Prostate gland (tissue), 2 donors: ENCODE results near the gene TACC2. TPM values are rescaled to one million over a fixed set of nuclear protein-coding genes. Genes with fewer than 3 reads are reported as not detected.

Source experiments
- DNase-seq: peaks from one replicate; pipeline ENCODE4 v3.0.0-alpha.2; 2019; ENCODE audit warnings: low spot score
- H3K27ac ChIP-seq, 2 donors: fragments of 200-600 bp; sonication (generic); 2 replicates each; pipeline ENCODE4 v1.5.1; 2017 to 2019
- H3K27me3 ChIP-seq: fragments of 200-600 bp; sonication (generic); replicated peaks from 2 replicates; pipeline ENCODE4 v1.5.1; 2019; ENCODE audit not compliant: insufficient read depth
- H3K36me3 ChIP-seq, 2 donors: fragments of 200-600 bp; sonication (generic); 1 replicate in 1 of 2; 2 replicates in 1 of 2; pipeline versions ENCODE4 v1.5.1 to v1.8.1; 2017 to 2019
- H3K4me1 ChIP-seq: fragments of 200-600 bp; sonication (generic); replicated peaks from 2 replicates; pipeline ENCODE4 v1.5.1; 2019
- H3K4me3 ChIP-seq, 2 donors: fragments of 200-600 bp; sonication (generic); 2 replicates each; pipeline ENCODE4 v1.5.1; 2017 to 2019
- H3K9me3 ChIP-seq: fragments of 200-600 bp; sonication (generic); 2 replicates; pipeline ENCODE4 v1.5.1; 2017
- CTCF ChIP-seq, 4 experiments: fragments of 200-600 bp in 2 of 4; fragments of 450-650 bp in 2 of 4; sonication (generic) in 2 of 4; IDR thresholded peaks; 1 replicate in 3 of 4; 2 replicates in 1 of 4; pipeline ENCODE4 v1.5.1; 2016 to 2019; ENCODE audit warnings: antibody characterized with exemption in 4 of 4, mild to moderate bottlenecking in 2 of 4, moderate library complexity in 2 of 4
- POLR2A ChIP-seq: fragments of 450-650 bp; IDR thresholded peaks from one replicate; pipeline ENCODE4 v1.6.1; 2016; ENCODE audit warnings: antibody characterized with exemption, mild to moderate bottlenecking
- POLR2AphosphoS5 ChIP-seq: sonication (generic); formaldehyde crosslinking; IDR thresholded peaks from one replicate; pipeline ENCODE4 v1.6.1; 2017; ENCODE audit warnings: antibody characterized with exemption
- WGBS: methylation state at CpG from one replicate; pipeline ENCODE4 v1.1.5; 2018; 5-methylcytosine and 5-hydroxymethylcytosine counted together
- intact Hi-C: fragments of 100-400 bp; cut with DNase I; formaldehyde crosslinking; loops from one replicate; pipeline ENCODE4 v1.14.2; 2022
- total RNA-seq, 2 donors: library from RNA; depleted of rRNA; stranded (reverse); fragments of >200 nt; gene quantifications; one replicate each; pipeline ENCODE4 v1.1.0, GENCODE V29; 2016

TACC2 gene
- total RNA-seq, 2 donors from 2014 or later: 101 to 140 TPM

GRCh38 chr10:122281018-122281626, 292.2 kb downstream of the TACC2 start:
- Histone ChIP-seq H3K4me1 (no peaks in the 10 kb centered on the region), H3K27me3 (no peaks in the 10 kb centered on the region), H3K36me3 (no peaks in the 10 kb centered on the region), H3K4me3 (no peak overlapping the region), H3K9me3 (no peaks in the 10 kb centered on the region), H3K27ac (no peak overlapping the region)
- 88% methylated on average over 7 of the region's 7 CpGs for WGBS
- no peak for DNase-seq
- no peak for TF ChIP-seq POLR2A
- intact Hi-C loops: no loop called here

- H3K36me3 ChIP-seq: no peaks in the 10 kb centered on the region
- DNase-seq: no peak
- intact Hi-C loops: no loop called here
- no peak for TF ChIP-seq CTCF (IDR thresholded peaks at IDR 0.05)
- TF ChIP-seq POLR2A: no peak
- TF ChIP-seq POLR2AphosphoS5: no peak
- no peaks in the 10 kb centered on the region for H3K4me1 ChIP-seq
- no peaks in the 10 kb centered on the region for H3K9me3 ChIP-seq
- no peaks in the 10 kb centered on the region for H3K27me3 ChIP-seq
- 88% methylated on average over 8 of the region's 8 CpGs for WGBS
- H3K27ac ChIP-seq: no peak overlapping the region
- no peak overlapping the region for H3K4me3 ChIP-seq
These were observed 292.8 kb downstream of the TACC2 start for GRCh38 chr10:122281751-122282150.

GRCh38 chr10:122282253-122282671, 293.3 kb downstream of the TACC2 start:
- intact Hi-C loops: no loop called here
- no peak overlapping the region for H3K4me3 ChIP-seq
- DNase-seq: no peak
- H3K27ac ChIP-seq: no peak overlapping the region
- no peaks in the 10 kb centered on the region for H3K27me3 ChIP-seq
- H3K9me3 ChIP-seq: no peaks in the 10 kb centered on the region
- 83% methylated on average over 9 of the region's 9 CpGs for WGBS
- no peak for TF ChIP-seq POLR2A
- no peak for TF ChIP-seq POLR2AphosphoS5
- TF ChIP-seq CTCF (IDR thresholded peaks at IDR 0.05): no peak
- no peaks in the 10 kb centered on the region for H3K4me1 ChIP-seq
- H3K36me3 ChIP-seq: no peaks in the 10 kb centered on the region

- Histone ChIP-seq H3K9me3 (no peaks in the 10 kb centered on the region), H3K27me3 (no peaks in the 10 kb centered on the region), H3K4me3 (no peak overlapping the region), H3K4me1 (no peaks in the 10 kb centered on the region), H3K27ac (no peak overlapping the region), H3K36me3 (no peaks in the 10 kb centered on the region)
- TF ChIP-seq CTCF (IDR thresholded peaks at IDR 0.05): no peak
- DNase-seq: no peak
- 83% methylated on average over 7 of the region's 7 CpGs for WGBS
- intact Hi-C loops: no loop called here
These were observed 293.9 kb downstream of the TACC2 start for GRCh38 chr10:122282909-122283308.

GRCh38 chr10:122285506-122286444, 296.8 kb downstream of the TACC2 start:
- 84% methylated on average over 17 of the region's 17 CpGs for WGBS
- intact Hi-C loops: no loop called here
- Histone ChIP-seq H3K4me3 (no peak overlapping the region), H3K4me1 (no peaks in the 10 kb centered on the region), H3K36me3 (no peaks in the 10 kb centered on the region), H3K27me3 (no peaks in the 10 kb centered on the region), H3K9me3 (no peaks in the 10 kb centered on the region), H3K27ac (no peak overlapping the region)
- TF ChIP-seq POLR2A (no peak), CTCF (IDR thresholded peaks at IDR 0.05) (no peak), POLR2AphosphoS5 (no peak)
- no peak for DNase-seq
